HG03045 (cell line): ENCODE data around the gene CDK5R1.
"Not testable (repeated sequence)": the region's sequence is repeated elsewhere in the genome, so short reads cannot be mapped to it uniquely, and the experiment has no call there.

Source experiments
- ATAC-seq: cut with Tn5 transposase; IDR thresholded peaks from one replicate; pipeline ENCODE4 v1.9.1; 2021; ENCODE audit warnings: mild to moderate bottlenecking, moderate library complexity; ENCODE audit not compliant: unreplicated experiment

The CDK5R1 gene

GRCh38 chr17:32515677-32516383, 29.0 kb downstream of the CDK5R1 start:
- ATAC-seq = no peak

- no peak for ATAC-seq
These were observed 29.7 kb downstream of the CDK5R1 start for GRCh38 chr17:32516450-32516849.

- ATAC-seq = no peak
These were observed 30.3 kb downstream of the CDK5R1 start for GRCh38 chr17:32516940-32517701.

- ATAC-seq = no peak
These were observed 31.2 kb downstream of the CDK5R1 start for GRCh38 chr17:32517982-32518381.

GRCh38 chr17:32518646-32519227, 31.9 kb downstream of the CDK5R1 start:
- ATAC-seq = no peak

GRCh38 chr17:32519228-32520103, 32.7 kb downstream of the CDK5R1 start:
- no peak for ATAC-seq

- ATAC-seq = no peak
These were observed 33.4 kb downstream of the CDK5R1 start for GRCh38 chr17:32520104-32520701.

GRCh38 chr17:32520737-32521404, 34.1 kb downstream of the CDK5R1 start:
- no peak for ATAC-seq

- peak; percentile 60 for ATAC-seq
These were observed 36.4 kb downstream of the CDK5R1 start for GRCh38 chr17:32523017-32523680.

GRCh38 chr17:32523827-32524552, 37.2 kb downstream of the CDK5R1 start:
- peak; percentile 52 for ATAC-seq

GRCh38 chr17:32524553-32524880, 37.7 kb downstream of the CDK5R1 start:
- ATAC-seq = not testable (repeated sequence)

- no peak for ATAC-seq
These were observed 38.3 kb downstream of the CDK5R1 start for GRCh38 chr17:32525122-32525521.

GRCh38 chr17:32527146-32527545, 40.4 kb downstream of the CDK5R1 start:
- no peak for ATAC-seq

- no peak for ATAC-seq
These were observed 42.0 kb downstream of the CDK5R1 start for GRCh38 chr17:32528825-32529224.

- ATAC-seq = no peak
These were observed 42.8 kb downstream of the CDK5R1 start for GRCh38 chr17:32529604-32530003.

- ATAC-seq = no peak
These were observed 46.5 kb downstream of the CDK5R1 start for GRCh38 chr17:32533296-32533695.

- no peak for ATAC-seq
These were observed 50.2 kb downstream of the CDK5R1 start for GRCh38 chr17:32536736-32537643.
